Neural cell (in vitro differentiated cells): ENCODE data around the gene PPP1CA.

Source experiments
- CTCF ChIP-seq: fragments of 450-650 bp; IDR thresholded peaks from 2 replicates; pipeline ENCODE4 v1.5.1; 2014; ENCODE audit warnings: antibody characterized with exemption, mild to moderate bottlenecking, moderate library complexity; ENCODE audit not compliant: poor library complexity, severe bottlenecking
- EZH2 ChIP-seq: fragments of 200-600, 300-800 bp; shearing (Covaris generic), sonication (generic); IDR thresholded peaks from 2 replicates; pipeline ENCODE4 v1.6.1; 2014; ENCODE audit warnings: antibody characterized with exemption, low read length, borderline replicate concordance, mild to moderate bottlenecking; ENCODE audit not compliant: insufficient read depth, poor library complexity, severe bottlenecking
- POLR2AphosphoS5 ChIP-seq: IDR thresholded peaks from 2 replicates; pipeline ENCODE4 v1.6.1; 2012
- RAD21 ChIP-seq: fragments of 450-650 bp; conservative IDR thresholded peaks from 2 replicates; pipeline ENCODE4 v1.6.1; 2014; ENCODE audit warnings: antibody characterized with exemption, mild to moderate bottlenecking, moderate library complexity
- SMC3 ChIP-seq: fragments of 450-650 bp; conservative IDR thresholded peaks from 2 replicates; pipeline ENCODE4 v1.6.1; 2014; ENCODE audit warnings: antibody characterized with exemption, mild to moderate bottlenecking, moderate library complexity; ENCODE audit not compliant: poor library complexity
- TAF1 ChIP-seq: IDR thresholded peaks from 2 replicates; pipeline ENCODE4 v1.6.1; 2012; ENCODE audit warnings: low read depth
- TF ChIP-seq, protein P1 (sequence below): IDR thresholded peaks from 2 replicates; pipeline ENCODE4 v1.6.1; 2012; ENCODE audit warnings: borderline replicate concordance

DNA sequence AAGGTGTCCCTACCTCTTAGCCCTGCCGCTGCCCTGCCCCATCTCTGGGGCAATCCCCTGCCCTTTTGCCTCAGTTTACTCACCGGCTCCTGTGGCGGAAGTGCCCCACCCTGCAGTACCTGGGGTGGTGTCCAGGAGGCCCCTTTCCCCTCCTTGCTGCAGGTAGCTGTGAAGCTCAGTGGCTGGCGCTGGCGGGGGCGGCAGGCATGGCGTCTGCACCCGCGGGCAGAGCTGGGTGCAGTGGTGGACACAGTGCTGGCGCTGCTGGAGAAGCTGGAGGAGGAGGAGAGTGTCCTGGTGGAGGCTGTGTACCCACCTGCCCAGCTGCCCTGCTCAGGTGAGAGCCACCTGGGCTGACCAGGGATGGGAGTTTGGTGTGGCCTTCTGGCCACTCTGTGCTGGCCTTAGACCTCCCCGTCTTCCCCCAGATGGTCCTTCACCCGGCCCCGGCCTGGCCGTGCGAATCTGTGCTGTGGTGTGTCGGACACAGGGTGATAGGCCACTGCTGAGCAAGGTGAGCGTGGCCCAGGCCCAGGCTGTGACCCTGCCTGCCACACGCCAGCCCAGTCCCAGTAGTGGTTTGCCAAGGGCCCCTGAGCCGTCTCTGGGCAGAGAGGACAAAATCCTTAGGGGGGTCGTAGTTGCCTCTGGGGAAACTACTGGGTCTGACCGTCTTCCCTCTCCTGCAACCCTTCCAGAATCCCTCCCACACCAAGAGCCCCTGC lies 17.8 kb upstream of the PPP1CA start:
- TF ChIP-seq CTCF (no peak), RAD21 (no peak), SMC3 (no peak), EZH2 (no peak), POLR2AphosphoS5 (no peak), TAF1 (no peak)
- TF ChIP-seq, protein P1, sequence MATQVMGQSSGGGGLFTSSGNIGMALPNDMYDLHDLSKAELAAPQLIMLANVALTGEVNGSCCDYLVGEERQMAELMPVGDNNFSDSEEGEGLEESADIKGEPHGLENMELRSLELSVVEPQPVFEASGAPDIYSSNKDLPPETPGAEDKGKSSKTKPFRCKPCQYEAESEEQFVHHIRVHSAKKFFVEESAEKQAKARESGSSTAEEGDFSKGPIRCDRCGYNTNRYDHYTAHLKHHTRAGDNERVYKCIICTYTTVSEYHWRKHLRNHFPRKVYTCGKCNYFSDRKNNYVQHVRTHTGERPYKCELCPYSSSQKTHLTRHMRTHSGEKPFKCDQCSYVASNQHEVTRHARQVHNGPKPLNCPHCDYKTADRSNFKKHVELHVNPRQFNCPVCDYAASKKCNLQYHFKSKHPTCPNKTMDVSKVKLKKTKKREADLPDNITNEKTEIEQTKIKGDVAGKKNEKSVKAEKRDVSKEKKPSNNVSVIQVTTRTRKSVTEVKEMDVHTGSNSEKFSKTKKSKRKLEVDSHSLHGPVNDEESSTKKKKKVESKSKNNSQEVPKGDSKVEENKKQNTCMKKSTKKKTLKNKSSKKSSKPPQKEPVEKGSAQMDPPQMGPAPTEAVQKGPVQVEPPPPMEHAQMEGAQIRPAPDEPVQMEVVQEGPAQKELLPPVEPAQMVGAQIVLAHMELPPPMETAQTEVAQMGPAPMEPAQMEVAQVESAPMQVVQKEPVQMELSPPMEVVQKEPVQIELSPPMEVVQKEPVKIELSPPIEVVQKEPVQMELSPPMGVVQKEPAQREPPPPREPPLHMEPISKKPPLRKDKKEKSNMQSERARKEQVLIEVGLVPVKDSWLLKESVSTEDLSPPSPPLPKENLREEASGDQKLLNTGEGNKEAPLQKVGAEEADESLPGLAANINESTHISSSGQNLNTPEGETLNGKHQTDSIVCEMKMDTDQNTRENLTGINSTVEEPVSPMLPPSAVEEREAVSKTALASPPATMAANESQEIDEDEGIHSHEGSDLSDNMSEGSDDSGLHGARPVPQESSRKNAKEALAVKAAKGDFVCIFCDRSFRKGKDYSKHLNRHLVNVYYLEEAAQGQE = no peak
